ENCODE measurements around the gene STARD5. TPM values are rescaled to one million over a fixed set of nuclear protein-coding genes. Genes with fewer than 3 reads are reported as not detected.

The STARD5 gene
- total and polyA plus RNA-seq, 2 of the 8 experiments (the other 6 are each of a cell fraction or from before 2014, with no cell fraction given) = 5.5 to 10.4 TPM

DNA sequence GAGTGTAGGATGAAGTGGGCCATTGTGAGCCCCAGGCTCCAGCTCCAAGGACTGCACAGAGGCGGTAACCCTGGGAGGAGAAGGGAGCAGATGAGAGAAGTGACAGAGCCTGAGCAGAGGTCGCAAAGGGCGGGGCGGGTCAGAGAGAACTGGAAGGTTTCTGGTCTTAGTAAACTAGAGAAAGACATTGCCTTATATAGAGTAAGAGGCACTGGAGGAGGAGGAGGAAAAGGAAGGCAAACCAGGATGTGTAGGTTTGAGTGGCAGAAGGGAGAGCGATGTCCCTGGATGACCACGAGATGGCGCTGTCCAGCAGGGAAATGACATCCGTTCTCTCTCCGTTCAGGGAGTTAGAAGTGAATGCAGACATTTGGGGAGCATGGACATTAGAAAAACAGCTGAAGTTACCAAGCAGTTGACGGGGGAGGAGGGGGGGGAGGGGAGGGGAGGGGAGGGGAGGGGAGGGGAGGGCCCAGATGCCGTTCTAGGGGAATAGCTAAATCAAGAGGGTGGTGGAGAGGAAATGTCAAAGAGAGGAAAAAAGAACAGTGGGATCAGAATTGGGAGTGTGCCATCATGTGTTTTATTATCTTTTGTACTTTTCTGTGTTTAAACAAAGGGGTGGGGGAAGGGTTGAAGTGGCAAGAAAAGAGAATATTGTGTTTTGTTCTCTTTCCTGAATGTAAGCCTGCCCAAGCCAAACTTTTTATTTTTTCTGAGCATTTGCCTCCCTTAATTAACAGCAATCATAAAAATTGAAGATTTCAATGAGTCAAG lies 48.8 kb downstream of the STARD5 start:
- H2BK20ac ChIP-seq (ENCODE audit: low read length) = no peak overlapping the region
- ChIA-PET POLR2A (ENCODE audit: partially characterized antibody) (interaction anchor here (0.8 to 1.7 kb wide), 3 partner anchors 9 to 124 kb away, joined by 3 read pairs; partner anchors contain the start of gene STARD5), CTCF (ENCODE audit: partially characterized antibody) (interaction anchor here (0.6 to 6.6 kb wide), 33 partner anchors 9 to 811 kb away, joined by 3 to 94 read pairs (median 5); partner anchors contain the start of gene TMC3)
- H3K27me3 ChIP-seq (replicated peaks in 1 of 4; ENCODE audit: control insufficient read depth in 3 of 4, extremely low read depth in 1 of 4, insufficient read depth in 3 of 4, low read length in 3 of 4) = no peaks in the 10 kb centered on the region
- H3K18ac ChIP-seq (ENCODE audit: extremely low read depth, low read length) = no peak overlapping the region
- peak overlapping the region in 1 of 2 experiments; percentile 17; a peak in 1 of 4 replicates for H3K4me2 ChIP-seq (ENCODE audit: insufficient read depth in 1 of 2, low read depth in 2 of 2, low read length in 2 of 2)
- H3K79me1 ChIP-seq (ENCODE audit: low read depth, low read length) = no peaks in the 10 kb centered on the region
- no peak overlapping the region for H2BK15ac ChIP-seq (ENCODE audit: low read length)
- no peak overlapping the region for H3K4ac ChIP-seq (replicated peaks; ENCODE audit: insufficient read length, low read depth, low read length)
- no peaks in the 10 kb centered on the region for H3K79me2 ChIP-seq (ENCODE audit: control insufficient read depth in 1 of 2, insufficient read depth in 2 of 2, low read length in 2 of 2)
- H4K5ac ChIP-seq (ENCODE audit: insufficient read length, low read depth, low read length) = no peak overlapping the region
- H4K91ac ChIP-seq (replicated peaks; ENCODE audit: insufficient read length, low read length) = no peak overlapping the region
- H3K14ac ChIP-seq (ENCODE audit: insufficient read length) = no peak overlapping the region
- H2BK5ac ChIP-seq (ENCODE audit: low read depth, low read length) = no peak overlapping the region
- H2AK5ac ChIP-seq (ENCODE audit: low read depth, low read length) = no peak overlapping the region
- FAIRE-seq = peak; percentile 99
- no peak overlapping the region for H3K23ac ChIP-seq (ENCODE audit: insufficient read length)
- no peaks in the 10 kb centered on the region for H4K20me1 ChIP-seq (replicated peaks in 1 of 2; ENCODE audit: control insufficient read depth in 1 of 2, insufficient read depth in 2 of 2, low read length in 2 of 2)
- H2BK12ac ChIP-seq (ENCODE audit: low read depth, low read length) = no peak overlapping the region
- no peaks in the 10 kb centered on the region for H3K36me3 ChIP-seq (ENCODE audit: control insufficient read depth in 2 of 4, insufficient read depth in 4 of 4, low read length in 3 of 4)
- H2BK120ac ChIP-seq (replicated peaks; ENCODE audit: low read depth, low read length) = no peak overlapping the region
- no peaks in the 10 kb centered on the region for H3K4me1 ChIP-seq (replicated peaks in 1 of 4; ENCODE audit: control insufficient read depth in 3 of 4, insufficient read depth in 4 of 4, low read length in 3 of 4)
- H3K4me3 ChIP-seq (ENCODE audit: extremely low read depth in 1 of 4, insufficient read depth in 2 of 4, low read depth in 3 of 4, low read length in 4 of 4) = no peak overlapping the region
- peak; percentile 56 to 85 for DNase-seq (ENCODE audit: low read depth in 1 of 2, low spot score in 2 of 2)
- H3K9me3 ChIP-seq (ENCODE audit: insufficient read depth in 2 of 2, low read depth in 1 of 2, low read length in 1 of 2) = peaks cover 6 to 12% of the 10 kb centered on the region in 2 experiments; a peak in 2 of 4 replicates
- 0 out of 2 replicates have a peak overlapping the region, but pooled peaks have one; percentile 64 for H2AFZ ChIP-seq (ENCODE audit: low read length)
- H4K8ac ChIP-seq (ENCODE audit: extremely low read depth, insufficient read depth, low read length) = 0 out of 2 replicates have a peak overlapping the region, but pooled peaks have one; percentile 63
- H3K56ac ChIP-seq (replicated peaks; ENCODE audit: insufficient read length, low read depth, low read length) = no peak overlapping the region
- no peak overlapping the region for H3K27ac ChIP-seq (ENCODE audit: low read depth, low read length)
- no peaks in the 10 kb centered on the region for H3K23me2 ChIP-seq (ENCODE audit: low read depth, low read length)
- WGBS, 2 experiments (ENCODE audit: extremely low coverage in 1 of 2, insufficient coverage in 1 of 2, insufficient read length in 1 of 2, insufficient replicate concordance in 2 of 2, low coverage in 1 of 2, low lambda C conversion rate in 2 of 2, missing lambda C conversion rate in 1 of 2) = 9% methylated on average over 8 of the region's 11 CpGs; no CpG with 5 or more reads in 1 of the 2 experiments
- H3K9ac ChIP-seq (replicated peaks in 1 of 4; ENCODE audit: extremely low read depth in 1 of 4, low read depth in 3 of 4, low read length in 3 of 4) = no peak overlapping the region
- TF ChIP-seq, protein P1, sequence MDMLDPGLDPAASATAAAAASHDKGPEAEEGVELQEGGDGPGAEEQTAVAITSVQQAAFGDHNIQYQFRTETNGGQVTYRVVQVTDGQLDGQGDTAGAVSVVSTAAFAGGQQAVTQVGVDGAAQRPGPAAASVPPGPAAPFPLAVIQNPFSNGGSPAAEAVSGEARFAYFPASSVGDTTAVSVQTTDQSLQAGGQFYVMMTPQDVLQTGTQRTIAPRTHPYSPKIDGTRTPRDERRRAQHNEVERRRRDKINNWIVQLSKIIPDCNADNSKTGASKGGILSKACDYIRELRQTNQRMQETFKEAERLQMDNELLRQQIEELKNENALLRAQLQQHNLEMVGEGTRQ (IDR thresholded peaks at IDR 0.05; ENCODE audit: low read length) = no peak
- TF ChIP-seq HDAC2 (IDR thresholded peaks at IDR 0.05; ENCODE audit: borderline replicate concordance in 1 of 2, low read depth in 2 of 2, low read length in 2 of 2) (no peak), KDM5A (IDR thresholded peaks at IDR 0.05; ENCODE audit: low read length) (no peak), SIN3A (conservative IDR thresholded peaks at IDR 0.05 in 1 of 2, IDR thresholded peaks at IDR 0.05 in 1 of 2; ENCODE audit: low read depth in 1 of 2, low read length in 2 of 2) (peak; percentile 38 to 85; a peak in 2 of 4 replicates), RAD21 (IDR thresholded peaks at IDR 0.05 in 1 of 2, conservative IDR thresholded peaks at IDR 0.05 in 1 of 2; ENCODE audit: low read depth in 2 of 2, low read length in 2 of 2) (peak; percentile 96), ATF2 (IDR thresholded peaks at IDR 0.05; ENCODE audit: low read length) (no peak), CHD1 (IDR thresholded peaks at IDR 0.05; ENCODE audit: low read depth, low read length) (no peak)

All from H1 (cell line).